GM18511 (cell line): ENCODE measurements around the gene EIPR1.
"Not testable (repeated sequence)": the region's sequence is repeated elsewhere in the genome, so short reads cannot be mapped to it uniquely, and the experiment has no call there.

Experiments
- ATAC-seq: cut with Tn5 transposase; IDR thresholded peaks from one replicate; pipeline ENCODE4 v1.9.1; 2021; ENCODE audit warnings: mild to moderate bottlenecking, moderate library complexity; ENCODE audit not compliant: unreplicated experiment

The EIPR1 gene

GRCh38 chr2:3182848-3183247, 194.8 kb downstream of the EIPR1 start:
- ATAC-seq, result no peak

DNA sequence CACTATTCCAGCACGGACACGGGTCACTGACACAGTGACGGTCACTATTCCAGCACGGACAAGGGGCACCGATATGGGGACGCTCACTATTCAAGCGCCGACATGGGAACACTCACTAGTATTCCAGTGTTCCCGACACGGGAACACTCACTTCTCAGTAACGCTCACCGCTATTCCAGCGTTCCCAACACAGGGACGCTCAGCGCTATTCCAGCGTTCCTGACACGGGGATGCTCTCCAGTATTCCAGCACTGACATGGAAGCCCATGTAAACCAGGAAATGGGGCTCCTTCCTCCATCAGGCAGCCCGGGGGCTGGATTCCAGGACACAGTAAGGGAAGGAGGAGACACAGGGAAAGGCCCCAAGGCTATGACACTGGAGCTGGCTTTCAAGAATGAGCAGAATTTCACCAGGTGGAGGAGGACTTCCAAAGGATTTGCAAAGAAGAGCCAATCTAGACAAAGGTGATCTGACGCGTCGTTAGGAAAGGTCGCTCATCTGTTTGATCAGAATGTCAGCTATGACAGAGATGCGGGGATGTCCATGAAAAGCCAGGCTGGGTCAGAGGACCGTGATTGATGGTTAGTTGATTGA, 196.1 kb downstream of the EIPR1 start:
- no peak for ATAC-seq

- ATAC-seq, result not testable (repeated sequence)
Measured at GRCh38 chr2:3180909-3181221, 196.8 kb downstream of the EIPR1 start.

- ATAC-seq, result no peak
Measured at GRCh38 chr2:3180082-3180908, 197.3 kb downstream of the EIPR1 start.

DNA sequence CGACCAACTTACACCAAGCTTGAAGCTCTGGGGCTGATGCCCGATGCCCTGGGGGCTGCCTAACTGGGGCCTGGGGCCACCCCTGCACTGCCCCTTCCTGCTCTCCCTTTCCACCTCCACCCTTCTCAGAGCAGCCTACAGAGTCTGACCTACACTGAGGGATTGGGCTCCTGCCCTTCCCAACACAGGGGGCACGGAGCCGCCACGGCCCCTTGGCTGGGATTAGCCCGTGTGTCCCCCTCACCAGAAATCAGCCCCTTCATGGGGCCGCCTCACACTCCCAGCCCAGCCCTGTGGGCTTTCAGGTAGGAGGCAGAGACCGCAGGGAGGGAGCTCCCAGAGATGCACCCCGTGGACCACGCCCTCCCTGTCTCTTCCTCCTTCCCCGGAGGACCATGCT, 198.0 kb downstream of the EIPR1 start:
- no peak for ATAC-seq

DNA sequence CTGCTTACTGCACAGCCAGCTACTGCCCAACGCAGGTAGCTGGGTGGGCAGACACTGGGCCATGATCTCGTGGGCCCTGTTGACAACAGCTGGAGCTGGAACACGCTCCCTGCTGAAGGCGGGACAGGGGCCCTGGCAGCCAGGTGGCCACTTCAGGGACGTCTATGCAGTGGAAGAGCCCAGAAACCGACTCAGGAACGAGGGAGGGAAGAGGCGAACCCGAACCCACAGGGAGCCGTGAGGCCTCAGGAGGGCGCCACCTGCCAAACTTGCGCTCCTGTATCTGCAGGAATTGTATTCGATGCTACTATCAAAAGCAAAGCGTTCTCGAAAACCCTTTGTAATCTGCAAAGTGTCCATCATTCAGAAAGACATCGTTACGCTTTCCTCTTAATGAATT, 198.4 kb downstream of the EIPR1 start:
- ATAC-seq, result no peak

- no peak for ATAC-seq
Measured at GRCh38 chr2:3178578-3179031, 199.0 kb downstream of the EIPR1 start.

DNA sequence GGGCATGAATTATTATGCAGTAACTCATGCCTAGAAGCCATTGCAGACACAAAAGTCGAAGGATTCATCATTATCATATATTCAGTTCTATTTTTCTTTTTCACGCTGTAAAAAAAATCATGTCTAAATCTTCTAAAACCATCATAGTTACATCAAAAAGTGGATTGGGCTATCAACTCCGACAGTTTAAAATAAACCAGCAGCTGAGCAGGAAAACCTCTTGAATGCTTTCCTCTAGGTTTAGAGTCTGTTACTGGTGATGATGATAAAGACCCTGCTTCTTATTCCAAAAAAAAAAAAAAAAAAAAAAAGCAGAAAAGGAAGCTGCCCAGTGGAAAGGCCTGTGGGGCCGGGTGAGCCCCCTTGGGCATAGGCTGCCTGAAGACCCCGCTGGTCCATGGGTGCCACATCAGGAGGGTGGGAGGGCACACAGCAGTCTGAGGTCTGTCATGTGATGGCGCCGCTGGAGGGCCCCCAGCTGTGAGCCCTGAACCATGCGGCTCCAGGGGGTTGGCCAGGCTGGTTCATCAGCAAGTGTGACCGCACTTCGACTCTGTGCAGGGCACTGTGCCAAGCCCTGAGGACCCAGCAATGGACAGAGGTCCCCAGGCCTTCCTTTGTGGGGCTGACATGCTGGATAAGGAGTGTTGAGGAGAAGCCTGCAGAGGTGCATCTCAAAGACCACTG, 199.6 kb downstream of the EIPR1 start:
- no peak for ATAC-seq

GRCh38 chr2:3176869-3177255, 200.8 kb downstream of the EIPR1 start:
- no peak for ATAC-seq

GRCh38 chr2:3176071-3176868, 201.3 kb downstream of the EIPR1 start:
- no peak for ATAC-seq

GRCh38 chr2:3175568-3175955, 202.1 kb downstream of the EIPR1 start:
- no peak for ATAC-seq

- ATAC-seq, result no peak
Measured at GRCh38 chr2:3174626-3175567, 202.7 kb downstream of the EIPR1 start.

GRCh38 chr2:3173031-3173430, 204.6 kb downstream of the EIPR1 start:
- no peak for ATAC-seq

- ATAC-seq, result no peak
Measured at GRCh38 chr2:3172265-3172935, 205.2 kb downstream of the EIPR1 start.

DNA sequence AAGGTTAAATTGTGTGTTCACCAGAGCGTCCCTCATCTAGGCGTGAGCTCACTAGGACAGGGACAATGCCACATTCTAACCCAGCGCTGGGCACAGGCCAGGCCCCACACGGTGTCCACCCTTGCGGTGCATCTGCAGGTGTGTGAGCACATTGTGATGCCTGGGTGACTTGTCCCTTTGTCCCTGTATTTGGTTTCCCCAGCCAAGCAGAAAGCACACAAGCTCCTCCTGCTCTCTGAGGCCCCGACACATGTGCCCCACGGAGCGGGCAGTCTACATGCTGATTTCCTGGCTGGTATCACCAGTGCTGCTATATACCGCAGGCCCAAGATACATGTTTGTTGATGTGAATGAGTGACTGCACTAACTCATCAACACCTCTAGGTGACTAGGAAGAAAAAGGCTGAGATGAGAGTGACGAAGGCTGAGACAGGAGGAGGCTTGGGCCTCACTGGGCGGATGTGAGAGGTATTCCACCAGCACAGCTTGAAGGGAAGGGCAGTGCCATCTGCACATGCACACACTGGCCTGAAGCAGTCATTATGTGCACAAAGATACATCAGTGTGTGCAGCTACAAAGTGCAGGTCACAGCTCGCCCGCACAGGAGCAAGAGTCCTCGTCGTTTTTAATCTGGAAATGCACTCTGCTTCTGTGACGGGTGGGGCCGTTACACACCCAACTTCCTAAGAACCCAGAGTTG, 205.9 kb downstream of the EIPR1 start:
- ATAC-seq, result no peak

DNA sequence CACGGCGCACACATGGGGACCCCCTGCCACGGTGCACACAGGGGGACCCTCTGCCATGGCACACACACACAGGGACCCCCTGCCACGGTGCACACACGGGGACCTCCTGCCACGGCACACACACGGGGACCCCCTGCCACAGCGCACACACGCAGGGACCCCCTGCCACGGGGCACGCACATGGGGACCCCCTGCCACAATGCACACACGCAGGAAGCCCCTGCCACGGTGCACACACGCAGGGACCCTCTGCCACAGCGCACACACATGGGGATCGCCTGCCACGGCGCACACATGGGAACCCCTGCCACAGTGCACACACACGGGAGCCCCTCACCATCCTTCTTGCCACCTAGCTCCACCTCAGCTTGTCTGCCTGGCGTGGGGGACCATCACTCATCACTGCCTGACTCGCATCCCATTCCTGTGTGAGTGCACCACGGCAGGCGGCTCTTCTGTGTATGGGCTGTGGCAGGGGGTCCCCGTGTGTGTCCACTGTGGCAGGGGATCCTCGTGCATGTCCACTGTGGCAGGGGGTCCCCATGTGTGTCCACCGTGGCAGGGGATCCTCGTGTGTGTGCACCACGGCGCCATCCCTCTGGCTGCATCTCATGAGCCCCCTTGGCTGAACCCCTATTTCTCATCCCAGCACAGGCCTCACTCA, 206.7 kb downstream of the EIPR1 start:
- ATAC-seq, result no peak

DNA sequence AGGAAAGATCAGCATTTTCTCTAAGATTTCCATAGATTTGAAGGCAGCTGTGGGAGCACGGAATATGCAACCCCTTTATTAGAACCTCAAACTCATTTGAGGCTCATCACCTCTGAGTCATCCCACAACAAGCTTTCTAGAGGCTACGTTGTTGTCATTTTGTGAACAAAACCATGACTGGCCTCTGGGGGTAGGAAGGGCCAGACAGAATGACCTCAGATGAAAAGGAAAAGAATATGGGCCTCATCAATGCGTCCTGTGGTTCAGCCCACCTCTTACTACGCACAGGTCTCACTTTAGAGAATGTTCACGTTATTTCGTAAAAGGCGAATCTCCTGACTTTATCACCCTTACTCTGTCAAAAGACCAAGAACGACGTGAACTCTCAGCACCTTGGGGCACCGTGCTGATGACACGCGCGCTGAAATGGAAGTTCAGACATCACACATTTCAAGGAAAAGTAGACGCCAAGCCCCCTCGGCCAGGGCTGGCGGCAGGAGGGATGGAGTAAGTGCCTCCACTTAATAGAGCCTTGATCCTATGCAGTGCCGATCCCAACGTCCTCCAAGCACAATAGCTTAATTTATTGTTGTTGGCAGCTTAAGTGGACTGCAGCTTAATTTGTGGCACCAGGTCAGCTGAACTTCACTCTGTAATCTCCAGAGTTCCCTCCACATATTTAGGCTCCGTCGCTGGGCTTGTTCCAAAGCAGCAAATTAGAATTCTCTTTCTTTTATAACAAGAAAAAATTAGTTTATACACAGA, 208.3 kb downstream of the EIPR1 start:
- ATAC-seq, result no peak
